SU-DHL-6 (cell line): Measurements from ENCODE around the gene SOX6.
A peak's percentile ranks its signal among the peaks of the same experiment; 100 is the strongest.

Source experiments
- H2AFZ ChIP-seq: fragments of 200-600 bp; sonication (generic); 2 replicates; pipeline ENCODE4 v1.6.1; 2014; ENCODE audit warnings: low read depth, mild to moderate bottlenecking, moderate library complexity, mixed read lengths, antibody characterized with exemption, low read length; ENCODE audit not compliant: severe bottlenecking
- H3F3A ChIP-seq: fragments of 200-600 bp; shearing (Covaris generic); 2 replicates; pipeline ENCODE4 v1.6.0; 2016; ENCODE audit warnings: antibody characterized with exemption, mild to moderate bottlenecking; ENCODE audit not compliant: insufficient read depth
- H3K27ac ChIP-seq: fragments of 200-600 bp; sonication (generic); 2 replicates; pipeline ENCODE4 v1.5.1; 2016; ENCODE audit warnings: low read depth, mild to moderate bottlenecking, low read length, moderate library complexity, mixed read lengths
- H3K27me3 ChIP-seq: fragments of 200-600 bp; sonication (generic), shearing (Covaris generic); 2 replicates; pipeline ENCODE4 v1.6.0; 2014; ENCODE audit warnings: mild to moderate bottlenecking, low read length
- H3K36me3 ChIP-seq: fragments of 200-600 bp; sonication (generic); 2 replicates; pipeline ENCODE4 v1.6.1; 2014; ENCODE audit warnings: mild to moderate bottlenecking, low read length, mixed read lengths
- H3K4me2 ChIP-seq: fragments of 300-600, 200-600 bp; shearing (Covaris generic), sonication (generic); 2 replicates; pipeline ENCODE4 v1.6.0; 2014; ENCODE audit warnings: low read length, low read depth, mild to moderate bottlenecking; ENCODE audit not compliant: poor library complexity, severe bottlenecking
- H3K4me3 ChIP-seq: fragments of 200-600 bp; sonication (generic); 2 replicates; pipeline ENCODE4 v1.5.1; 2014; ENCODE audit warnings: antibody characterized with exemption, low read length, mild to moderate bottlenecking, mixed read lengths; ENCODE audit not compliant: insufficient read depth, poor library complexity, severe bottlenecking
- H3K79me2 ChIP-seq: fragments of 200-600 bp; sonication (generic); 2 replicates; pipeline ENCODE4 v1.6.1; 2014; ENCODE audit warnings: mild to moderate bottlenecking, low read length, moderate library complexity; ENCODE audit not compliant: insufficient read depth
- H3K9ac ChIP-seq: fragments of 200-600 bp; sonication (generic); 2 replicates; pipeline ENCODE4 v1.7.0; 2014; ENCODE audit warnings: mild to moderate bottlenecking, low read length
- H3K9me2 ChIP-seq: fragments of 200-600 bp; sonication (generic); replicated peaks from 2 replicates; pipeline ENCODE4 v1.6.1; 2014; ENCODE audit warnings: low read length; ENCODE audit not compliant: insufficient read depth
- H3K9me3 ChIP-seq: fragments of 200-600 bp; sonication (generic); 2 replicates; pipeline ENCODE4 v1.6.1; 2014; ENCODE audit warnings: low read length, mixed read lengths; ENCODE audit not compliant: insufficient read depth
- H4K20me1 ChIP-seq: fragments of 200-600 bp; sonication (generic); 2 replicates; pipeline ENCODE4 v1.6.1; 2014; ENCODE audit warnings: low read depth, mild to moderate bottlenecking, antibody characterized with exemption, low read length, moderate library complexity, mixed read lengths
- EZH2phosphoT487 ChIP-seq: fragments of 200-600 bp; sonication (generic), shearing (Covaris generic); conservative IDR thresholded peaks from 2 replicates; pipeline ENCODE4 v1.6.1; 2018; ENCODE audit warnings: mild to moderate bottlenecking, antibody characterized with exemption, low read length, moderate library complexity, mixed read lengths
- TF ChIP-seq, protein P1 (sequence below): fragments of 200-600 bp; sonication (generic); IDR thresholded peaks from one replicate; pipeline ENCODE4 v1.5.1; 2017; ENCODE audit warnings: antibody characterized with exemption, mild to moderate bottlenecking, low read length, moderate library complexity; ENCODE audit not compliant: insufficient read depth, poor library complexity, severe bottlenecking

SOX6 gene

DNA sequence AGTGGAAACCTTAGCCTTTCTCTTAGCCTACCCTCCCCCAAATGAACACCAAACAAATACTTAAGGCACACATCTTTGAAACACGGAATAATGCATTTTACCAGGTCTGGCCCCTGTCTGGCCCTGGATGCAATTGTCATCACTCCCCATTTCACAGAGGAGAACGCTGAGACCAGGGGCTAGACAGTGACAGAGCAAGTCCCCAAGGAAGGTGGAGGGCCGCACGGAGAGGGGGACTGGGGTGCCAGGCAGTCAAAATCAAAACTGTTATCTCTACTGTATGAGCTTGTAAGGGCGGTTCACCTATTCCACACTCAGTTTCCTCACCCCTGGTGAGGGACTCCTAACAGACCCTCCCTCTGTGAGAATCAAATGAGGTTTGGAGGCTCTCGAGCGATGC, 414.2 kb downstream of the SOX6 start:
- Histone ChIP-seq H3K36me3 (no peaks in the 10 kb centered on the region), H3F3A (no peaks in the 10 kb centered on the region), H3K9ac (no peak overlapping the region), H3K27ac (no peak overlapping the region), H3K9me3 (no peaks in the 10 kb centered on the region), H3K4me3 (no peak overlapping the region), H2AFZ (no peak overlapping the region), H3K27me3 (no peaks in the 10 kb centered on the region), H4K20me1 (no peaks in the 10 kb centered on the region), H3K4me2 (no peak overlapping the region), H3K79me2 (no peaks in the 10 kb centered on the region), H3K9me2 (no peaks in the 10 kb centered on the region)
- TF ChIP-seq EZH2phosphoT487: no peak
- TF ChIP-seq, protein P1, sequence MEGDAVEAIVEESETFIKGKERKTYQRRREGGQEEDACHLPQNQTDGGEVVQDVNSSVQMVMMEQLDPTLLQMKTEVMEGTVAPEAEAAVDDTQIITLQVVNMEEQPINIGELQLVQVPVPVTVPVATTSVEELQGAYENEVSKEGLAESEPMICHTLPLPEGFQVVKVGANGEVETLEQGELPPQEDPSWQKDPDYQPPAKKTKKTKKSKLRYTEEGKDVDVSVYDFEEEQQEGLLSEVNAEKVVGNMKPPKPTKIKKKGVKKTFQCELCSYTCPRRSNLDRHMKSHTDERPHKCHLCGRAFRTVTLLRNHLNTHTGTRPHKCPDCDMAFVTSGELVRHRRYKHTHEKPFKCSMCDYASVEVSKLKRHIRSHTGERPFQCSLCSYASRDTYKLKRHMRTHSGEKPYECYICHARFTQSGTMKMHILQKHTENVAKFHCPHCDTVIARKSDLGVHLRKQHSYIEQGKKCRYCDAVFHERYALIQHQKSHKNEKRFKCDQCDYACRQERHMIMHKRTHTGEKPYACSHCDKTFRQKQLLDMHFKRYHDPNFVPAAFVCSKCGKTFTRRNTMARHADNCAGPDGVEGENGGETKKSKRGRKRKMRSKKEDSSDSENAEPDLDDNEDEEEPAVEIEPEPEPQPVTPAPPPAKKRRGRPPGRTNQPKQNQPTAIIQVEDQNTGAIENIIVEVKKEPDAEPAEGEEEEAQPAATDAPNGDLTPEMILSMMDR: no peak

DNA sequence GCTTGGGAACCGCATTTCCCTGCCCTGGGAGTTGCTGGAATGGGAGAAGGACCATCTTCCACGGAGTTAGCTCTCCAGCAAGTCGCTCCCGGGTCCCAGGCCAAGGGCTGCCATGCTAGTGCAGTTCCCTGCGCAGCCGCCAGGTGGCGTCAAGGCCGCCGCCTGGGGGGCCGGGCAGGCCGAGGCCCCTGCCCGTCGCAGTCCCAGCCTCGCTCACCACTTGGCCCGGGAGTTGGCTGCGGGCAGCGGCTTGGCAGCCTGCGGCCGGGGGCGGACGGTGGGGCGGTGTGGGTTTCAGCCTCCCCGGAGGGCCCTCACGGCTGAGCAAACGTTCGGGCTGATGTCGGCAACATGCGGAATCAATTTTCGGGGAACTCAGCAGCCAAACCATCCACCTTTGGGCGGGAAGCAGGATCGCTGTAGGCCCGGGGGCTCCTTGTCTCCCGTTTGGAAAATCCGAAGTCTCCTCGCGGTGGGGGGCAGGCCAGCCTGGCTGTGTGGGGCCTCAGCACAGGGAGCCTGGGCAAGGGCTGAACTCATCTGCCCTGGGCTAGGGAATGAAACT, 415.1 kb downstream of the SOX6 start:
- no peaks in the 10 kb centered on the region for H4K20me1 ChIP-seq
- H3K4me2 ChIP-seq: no peak overlapping the region
- no peak overlapping the region for H2AFZ ChIP-seq
- H3K9me3 ChIP-seq: no peaks in the 10 kb centered on the region
- H3F3A ChIP-seq: no peaks in the 10 kb centered on the region
- H3K36me3 ChIP-seq: no peaks in the 10 kb centered on the region
- H3K27ac ChIP-seq: no peak overlapping the region
- H3K79me2 ChIP-seq: no peaks in the 10 kb centered on the region
- no peak for TF ChIP-seq EZH2phosphoT487
- TF ChIP-seq, protein P1: peak; percentile 92
- H3K9ac ChIP-seq: no peak overlapping the region
- H3K9me2 ChIP-seq: no peaks in the 10 kb centered on the region
- H3K4me3 ChIP-seq: no peak overlapping the region
- no peaks in the 10 kb centered on the region for H3K27me3 ChIP-seq

DNA sequence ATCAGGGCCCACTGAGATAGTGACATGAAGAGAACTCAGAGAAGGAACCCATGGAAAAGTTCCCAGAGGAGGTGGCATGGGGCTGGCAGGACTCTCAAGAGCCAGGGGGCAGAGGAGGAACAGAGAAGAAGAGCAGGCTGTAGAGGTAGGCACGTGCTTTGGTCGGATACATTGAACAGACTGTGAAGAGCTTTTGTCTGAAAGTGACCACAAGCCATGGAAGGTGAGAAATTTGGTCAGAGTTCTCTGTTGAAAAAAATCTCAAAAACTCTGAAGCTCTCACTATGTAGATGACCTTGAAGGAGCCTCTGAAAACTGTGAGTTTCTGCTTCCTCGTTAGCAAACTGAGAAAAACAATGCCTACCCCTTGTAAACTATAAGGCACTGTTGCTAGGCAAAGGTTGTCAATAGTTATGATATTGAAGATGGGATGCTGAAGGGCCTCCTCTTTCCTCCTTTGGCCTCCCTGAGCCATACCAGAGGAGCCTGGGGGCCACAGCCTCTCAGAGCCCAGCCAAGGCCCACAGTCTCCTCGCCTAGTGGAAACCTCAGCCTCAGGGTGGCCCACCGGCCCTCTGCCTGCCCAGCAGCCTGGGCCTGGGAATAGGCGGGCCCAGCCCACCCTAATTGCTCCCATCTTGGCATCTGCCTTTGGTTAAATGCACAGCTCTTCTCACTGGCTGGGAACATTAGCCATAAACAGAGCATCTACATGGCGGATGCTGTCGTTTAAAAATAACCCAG, 415.7 kb downstream of the SOX6 start:
- Histone ChIP-seq H3K4me2 (no peak overlapping the region), H4K20me1 (no peaks in the 10 kb centered on the region), H3K27me3 (no peaks in the 10 kb centered on the region), H3K9ac (no peak overlapping the region), H3K27ac (no peak overlapping the region), H3K9me3 (no peaks in the 10 kb centered on the region), H3F3A (no peaks in the 10 kb centered on the region), H3K79me2 (no peaks in the 10 kb centered on the region), H3K9me2 (no peaks in the 10 kb centered on the region), H2AFZ (no peak overlapping the region), H3K4me3 (no peak overlapping the region), H3K36me3 (no peaks in the 10 kb centered on the region)
- TF ChIP-seq EZH2phosphoT487: no peak
- TF ChIP-seq, protein P1: no peak
